SK-N-SH (cell line): ENCODE data around the gene E2F4.

Experiments used
- CTCF ChIP-seq: fragments of 200-600 bp; sonication (generic); IDR thresholded peaks from 2 replicates; pipeline ENCODE4 v1.6.1; 2017; ENCODE audit warnings: antibody characterized with exemption, mild to moderate bottlenecking, moderate library complexity
- EP300 ChIP-seq, 2 experiments: IDR thresholded peaks; 2 replicates each; pipeline versions ENCODE4 v1.4.0 to v1.6.1; 2012; ENCODE audit warnings: borderline replicate concordance in 1 of 2, low read depth in 1 of 2, low read length in 1 of 2
- EZH2phosphoT487 ChIP-seq: fragments of 200-600 bp; sonication (generic); IDR thresholded peaks from 2 replicates; pipeline ENCODE4 v1.6.1; 2017; ENCODE audit warnings: low read depth, mixed run types, mild to moderate bottlenecking, antibody characterized with exemption, moderate library complexity, borderline replicate concordance
- FOSL2 ChIP-seq: IDR thresholded peaks from 2 replicates; pipeline ENCODE4 v1.4.0; 2012; ENCODE audit warnings: low read depth, mild to moderate bottlenecking, moderate library complexity, borderline replicate concordance
- FOXM1 ChIP-seq: IDR thresholded peaks from 2 replicates; pipeline ENCODE4 v1.4.0; 2012; ENCODE audit warnings: low read depth, mild to moderate bottlenecking
- GABPA ChIP-seq: IDR thresholded peaks from 2 replicates; pipeline ENCODE4 v1.4.0; 2012; ENCODE audit warnings: low read depth, mild to moderate bottlenecking
- NFIC ChIP-seq: IDR thresholded peaks from 2 replicates; pipeline ENCODE4 v1.4.0; 2012; ENCODE audit warnings: borderline replicate concordance
- POLR2AphosphoS5 ChIP-seq: IDR thresholded peaks from 2 replicates; pipeline ENCODE4 v1.6.1; 2012; ENCODE audit warnings: low read depth, low read length
- RXRA ChIP-seq: IDR thresholded peaks from 2 replicates; pipeline ENCODE4 v1.4.0; 2012; ENCODE audit warnings: low read depth, mild to moderate bottlenecking, borderline replicate concordance
- SMC3 ChIP-seq: IDR thresholded peaks from 2 replicates; pipeline ENCODE4 v1.6.1; 2012; ENCODE audit warnings: low read depth, low read length, improper control_type of control experiment
- TAF1 ChIP-seq: IDR thresholded peaks from 2 replicates; pipeline ENCODE4 v1.6.1; 2012; ENCODE audit warnings: low read depth, mild to moderate bottlenecking, low read length, moderate library complexity, borderline replicate concordance
- TCF12 ChIP-seq: IDR thresholded peaks from 2 replicates; pipeline ENCODE4 v1.4.0; 2012
- USF1 ChIP-seq: IDR thresholded peaks from 2 replicates; pipeline ENCODE4 v1.4.0; 2012; ENCODE audit warnings: low read depth, borderline replicate concordance
- YY1 ChIP-seq: IDR thresholded peaks from 2 replicates; pipeline ENCODE4 v1.4.0; 2012; ENCODE audit warnings: low read depth, mild to moderate bottlenecking

DNA sequence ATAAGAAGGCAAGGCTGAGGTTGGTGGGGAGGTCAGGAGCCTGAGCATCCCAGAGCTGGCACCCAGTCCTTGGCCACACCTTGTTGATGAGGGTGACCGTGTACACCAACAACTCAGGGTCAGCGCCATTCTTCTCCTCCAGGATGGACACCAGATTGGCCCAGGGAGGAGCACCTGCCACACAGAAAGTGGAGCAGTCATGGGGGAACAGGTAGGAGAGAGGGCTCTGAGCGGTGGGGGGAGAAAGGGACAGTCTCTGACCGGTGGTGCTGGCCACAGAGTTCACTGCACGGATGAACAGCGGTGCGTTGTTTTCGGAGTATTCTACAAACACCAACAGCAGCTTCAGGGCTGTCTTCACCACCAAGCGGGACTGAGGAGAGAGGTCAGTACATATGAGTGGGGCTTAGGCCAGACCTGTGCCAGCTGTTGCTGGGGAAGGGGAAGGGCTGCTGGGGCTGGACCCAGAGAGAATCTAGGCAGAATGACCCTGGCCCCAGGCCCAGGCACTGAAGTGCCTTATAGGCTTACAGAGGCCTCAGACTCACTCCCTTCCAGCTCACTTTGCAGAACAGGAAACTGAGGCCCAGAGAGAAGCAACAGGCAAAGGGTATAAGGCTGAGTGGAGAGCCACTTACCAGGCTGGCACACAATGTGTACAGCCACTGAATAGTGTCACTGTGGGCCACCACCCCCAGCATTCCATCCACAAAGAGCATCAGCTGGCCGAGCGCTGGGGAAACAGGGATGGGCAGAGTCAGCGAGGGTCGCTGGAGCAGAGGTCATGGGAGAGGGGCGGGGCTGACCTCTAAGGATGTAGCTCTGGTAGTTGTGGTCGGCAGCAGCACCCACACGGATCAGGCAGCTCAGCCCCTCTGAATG lies 45.7 kb downstream of the E2F4 start:
- no peak for TF ChIP-seq CTCF
- TF ChIP-seq SMC3: no peak
- no peak for TF ChIP-seq NFIC
- no peak for TF ChIP-seq GABPA
- no peak for TF ChIP-seq USF1
- no peak for TF ChIP-seq TAF1
- no peak for TF ChIP-seq FOSL2
- TF ChIP-seq EP300 (IDR thresholded peaks at IDR 0.05; ENCODE audit: borderline replicate concordance in 1 of 2, low read depth in 1 of 2, low read length in 1 of 2): no peak
- no peak for TF ChIP-seq POLR2AphosphoS5
- TF ChIP-seq FOXM1: no peak
- no peak for TF ChIP-seq TCF12
- TF ChIP-seq RXRA: no peak
- TF ChIP-seq EZH2phosphoT487: no peak
- no peak for TF ChIP-seq YY1
